ENCODE results near the gene EOMES. TPM values are rescaled to one million over a fixed set of nuclear protein-coding genes. Genes with fewer than 3 reads are reported as not detected.

EOMES gene
- total and polyA plus RNA-seq, 2 of the 8 experiments (the other 6 are each of a cell fraction or from before 2014, with no cell fraction given): 0.09 to 0.47 TPM

DNA sequence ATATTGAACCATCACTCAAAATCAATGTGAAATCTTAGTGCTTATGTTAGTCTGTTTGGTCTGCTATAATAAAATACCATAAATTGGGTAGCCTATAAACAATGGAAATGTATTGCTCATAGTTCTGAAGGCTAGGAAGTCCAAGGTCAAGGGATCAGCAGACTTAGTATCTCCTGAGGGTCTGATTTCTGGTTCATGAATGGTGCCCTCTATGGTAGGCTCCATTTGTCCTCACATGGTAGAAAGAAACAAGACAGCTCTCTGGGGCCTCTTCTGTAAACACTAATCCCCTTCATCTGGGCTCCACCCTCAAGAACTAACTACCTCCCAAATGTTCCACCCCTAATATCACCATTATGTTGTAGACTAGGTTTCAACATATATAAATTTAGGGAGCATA is 15.0 kb upstream of the EOMES start:
- CTCF ChIA-PET (ENCODE audit: partially characterized antibody): interaction anchor here (0.8 to 3.2 kb wide), 4 partner anchors 16 to 585 kb away, joined by 3 to 19 read pairs (median 8); partner anchors contain the start of gene EOMES
- no peak overlapping the region for H3K4ac ChIP-seq (replicated peaks; ENCODE audit: insufficient read length, low read depth, low read length)

More for the DNA sequence above, 15.0 kb upstream of the EOMES start:
- Histone ChIP-seq H2AFZ (ENCODE audit: low read length) (no peak overlapping the region), H2BK20ac (ENCODE audit: low read length) (no peak overlapping the region), H4K91ac (replicated peaks; ENCODE audit: insufficient read length, low read length) (no peak overlapping the region), H3K27me3 (replicated peaks in 1 of 4; ENCODE audit: control insufficient read depth in 3 of 4, extremely low read depth in 1 of 4, insufficient read depth in 3 of 4, low read length in 3 of 4) (peaks cover 8 to 17% (median 16%) of the 10 kb centered on the region in 4 experiments), H4K5ac (ENCODE audit: insufficient read length, low read depth, low read length) (no peak overlapping the region), H2BK12ac (ENCODE audit: low read depth, low read length) (no peak overlapping the region), H2BK5ac (ENCODE audit: low read depth, low read length) (no peak overlapping the region), H2BK120ac (replicated peaks; ENCODE audit: low read depth, low read length) (no peak overlapping the region), H3K18ac (ENCODE audit: extremely low read depth, low read length) (no peak overlapping the region), H4K20me1 (replicated peaks in 1 of 2; ENCODE audit: control insufficient read depth in 1 of 2, insufficient read depth in 2 of 2, low read length in 2 of 2) (no peaks in the 10 kb centered on the region), H3K9ac (replicated peaks in 1 of 4; ENCODE audit: extremely low read depth in 1 of 4, low read depth in 3 of 4, low read length in 3 of 4) (no peak overlapping the region), H3K56ac (replicated peaks; ENCODE audit: insufficient read length, low read depth, low read length) (no peak overlapping the region), H3K23ac (ENCODE audit: insufficient read length) (no peak overlapping the region), H3K14ac (ENCODE audit: insufficient read length) (no peak overlapping the region), H2BK15ac (ENCODE audit: low read length) (no peak overlapping the region), H4K8ac (ENCODE audit: extremely low read depth, insufficient read depth, low read length) (no peak overlapping the region), H3K27ac (ENCODE audit: low read depth, low read length) (no peak overlapping the region), H3K36me3 (ENCODE audit: control insufficient read depth in 2 of 4, insufficient read depth in 4 of 4, low read length in 3 of 4) (no peaks in the 10 kb centered on the region), H3K23me2 (ENCODE audit: low read depth, low read length) (no peaks in the 10 kb centered on the region), H3K4me1 (replicated peaks in 1 of 4; ENCODE audit: control insufficient read depth in 3 of 4, insufficient read depth in 4 of 4, low read length in 3 of 4) (peaks cover 0 to under 1% (median 0%) of the 10 kb centered on the region in 4 experiments; a peak in 1 of 7 replicates), H3K79me2 (ENCODE audit: control insufficient read depth in 1 of 2, insufficient read depth in 2 of 2, low read length in 2 of 2) (no peaks in the 10 kb centered on the region), H3K79me1 (ENCODE audit: low read depth, low read length) (no peaks in the 10 kb centered on the region), H3K4me2 (ENCODE audit: insufficient read depth in 1 of 2, low read depth in 2 of 2, low read length in 2 of 2) (no peak overlapping the region), H3K4me3 (ENCODE audit: extremely low read depth in 1 of 4, insufficient read depth in 2 of 4, low read depth in 3 of 4, low read length in 4 of 4) (no peak overlapping the region), H3K9me3 (ENCODE audit: insufficient read depth in 2 of 2, low read depth in 1 of 2, low read length in 1 of 2) (no peaks in the 10 kb centered on the region), H2AK5ac (ENCODE audit: low read depth, low read length) (no peak overlapping the region)
- FAIRE-seq (no peak), DNase-seq (ENCODE audit: low read depth in 1 of 2, low spot score in 2 of 2) (no peak)
- POLR2A ChIA-PET (ENCODE audit: partially characterized antibody): interaction anchor here (1.0 kb wide), 1 partner anchor 85 kb away, joined by 3 read pairs; no protein-coding TSS in a partner anchor
- TF ChIP-seq JUND (IDR thresholded peaks at IDR 0.05; ENCODE audit: low read length) (no peak), SIN3A (conservative IDR thresholded peaks at IDR 0.05 in 1 of 2, IDR thresholded peaks at IDR 0.05 in 1 of 2; ENCODE audit: low read depth in 1 of 2, low read length in 2 of 2) (no peak), CTBP2 (IDR thresholded peaks at IDR 0.05; ENCODE audit: borderline replicate concordance, insufficient read depth, insufficient read length, low read length) (no peak), CHD1 (IDR thresholded peaks at IDR 0.05; ENCODE audit: low read depth, low read length) (no peak), MAFK (IDR thresholded peaks at IDR 0.05; ENCODE audit: low read depth, low read length) (no peak), EGR1 (IDR thresholded peaks at IDR 0.05; ENCODE audit: borderline replicate concordance, low read depth, low read length) (no peak), PHF8 (conservative IDR thresholded peaks at IDR 0.05; ENCODE audit: low read depth, low read length) (no peak), POLR2A (IDR thresholded peaks at IDR 0.05; ENCODE audit: control extremely low read depth in 1 of 2, low read depth in 2 of 2, low read length in 2 of 2) (no peak), SIRT6 (IDR thresholded peaks at IDR 0.05; ENCODE audit: low read length) (no peak), RFX5 (IDR thresholded peaks at IDR 0.05; ENCODE audit: borderline replicate concordance, low read depth, low read length) (no peak)
- TF ChIP-seq, protein P1, sequence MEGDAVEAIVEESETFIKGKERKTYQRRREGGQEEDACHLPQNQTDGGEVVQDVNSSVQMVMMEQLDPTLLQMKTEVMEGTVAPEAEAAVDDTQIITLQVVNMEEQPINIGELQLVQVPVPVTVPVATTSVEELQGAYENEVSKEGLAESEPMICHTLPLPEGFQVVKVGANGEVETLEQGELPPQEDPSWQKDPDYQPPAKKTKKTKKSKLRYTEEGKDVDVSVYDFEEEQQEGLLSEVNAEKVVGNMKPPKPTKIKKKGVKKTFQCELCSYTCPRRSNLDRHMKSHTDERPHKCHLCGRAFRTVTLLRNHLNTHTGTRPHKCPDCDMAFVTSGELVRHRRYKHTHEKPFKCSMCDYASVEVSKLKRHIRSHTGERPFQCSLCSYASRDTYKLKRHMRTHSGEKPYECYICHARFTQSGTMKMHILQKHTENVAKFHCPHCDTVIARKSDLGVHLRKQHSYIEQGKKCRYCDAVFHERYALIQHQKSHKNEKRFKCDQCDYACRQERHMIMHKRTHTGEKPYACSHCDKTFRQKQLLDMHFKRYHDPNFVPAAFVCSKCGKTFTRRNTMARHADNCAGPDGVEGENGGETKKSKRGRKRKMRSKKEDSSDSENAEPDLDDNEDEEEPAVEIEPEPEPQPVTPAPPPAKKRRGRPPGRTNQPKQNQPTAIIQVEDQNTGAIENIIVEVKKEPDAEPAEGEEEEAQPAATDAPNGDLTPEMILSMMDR (IDR thresholded peaks at IDR 0.05; ENCODE audit: control extremely low read depth in 1 of 3, insufficient read depth in 1 of 3, low read depth in 1 of 3, low read length in 3 of 3): no peak

Measured in H1 (cell line).